Natural killer cell (primary cell): ENCODE results near the gene TGM4. TPM values are rescaled to one million over a fixed set of nuclear protein-coding genes. Genes with fewer than 3 reads are reported as not detected.
A peak's percentile ranks its signal among the peaks of the same experiment; 100 is the strongest.

ENCODE experiments used
- ATAC-seq, 3 donors: fragments of 150-1000 bp in 2 of 3; fragments of 200-7000 bp in 1 of 3; cut with Tn5 transposase; 1 replicate in 1 of 3; 2 replicates in 2 of 3; pipeline ENCODE4 v1.10.0; 2021; ENCODE audit warnings: mild to moderate bottlenecking in 2 of 3, moderate library complexity in 2 of 3
- DNase-seq, 2 donors: peaks; one replicate each; pipeline versions ENCODE4 v3.0.0 to v3.0.0-alpha.2; 2013 to 2021; ENCODE audit warnings: mixed read lengths in 1 of 2
- H3K27ac ChIP-seq: one replicate; pipeline ENCODE4 v1.5.1; 2013; ENCODE audit warnings: mild to moderate bottlenecking, low read length
- H3K27me3 ChIP-seq: one replicate; pipeline ENCODE4 v1.6.1; 2013; ENCODE audit warnings: low read length; ENCODE audit not compliant: control insufficient read depth, insufficient read depth
- H3K36me3 ChIP-seq: one replicate; pipeline ENCODE4 v1.6.1; 2013; ENCODE audit warnings: low read length; ENCODE audit not compliant: control insufficient read depth, insufficient read depth
- H3K4me1 ChIP-seq: one replicate; pipeline ENCODE4 v1.6.1; 2013; ENCODE audit warnings: low read length; ENCODE audit not compliant: control insufficient read depth, insufficient read depth
- H3K4me3 ChIP-seq: one replicate; pipeline ENCODE4 v1.5.1; 2013; ENCODE audit warnings: low read length
- H3K9me3 ChIP-seq: one replicate; pipeline ENCODE4 v1.6.1; 2013; ENCODE audit warnings: low read length; ENCODE audit not compliant: control insufficient read depth, insufficient read depth
- H3K27ac Mint-ChIP-seq, 2 donors: one replicate each; pipeline ENCODE4 v1.8.0; 2022; ENCODE audit warnings: mild to moderate bottlenecking in 2 of 2, mixed read lengths in 2 of 2, moderate library complexity in 1 of 2
- H3K27me3 Mint-ChIP-seq, 2 donors: one replicate each; pipeline ENCODE4 v1.8.0; 2022; ENCODE audit warnings: low read depth in 2 of 2, mixed read lengths in 2 of 2
- H3K36me3 Mint-ChIP-seq: one replicate; pipeline ENCODE4 v1.8.0; 2022; ENCODE audit warnings: mixed read lengths
- H3K4me1 Mint-ChIP-seq, 2 donors: one replicate each; pipeline ENCODE4 v1.8.0; 2022; ENCODE audit warnings: mixed read lengths in 2 of 2
- H3K4me3 Mint-ChIP-seq: one replicate; pipeline ENCODE4 v1.8.0; 2022; ENCODE audit warnings: mild to moderate bottlenecking, moderate library complexity, mixed read lengths
- H3K9me3 Mint-ChIP-seq, 2 donors: one replicate each; pipeline ENCODE4 v1.8.0; 2022; ENCODE audit warnings: mixed read lengths in 2 of 2
- WGBS: methylation state at CpG from one replicate; pipeline ENCODE4 v1.1.7; 2013; ENCODE audit warnings: missing lambda C conversion rate; ENCODE audit not compliant: insufficient coverage; 5-methylcytosine and 5-hydroxymethylcytosine counted together
- intact Hi-C: fragments of 100-400 bp; cut with micrococcal nuclease; formaldehyde crosslinking; loops from one replicate; pipeline ENCODE4 v1.14.2; 2022
- total RNA-seq, 4 donors: library from RNA; stranded (reverse); fragments of 120-200 nt in 1 of 4; gene quantifications; one replicate each; pipeline versions ENCODE4 v1.2.3 to v1.2.4, GENCODE V29; 2013 to 2022
- TF ChIP-seq, protein P1 (sequence below): fragments of 200-600 bp; IDR thresholded peaks from one replicate; pipeline ENCODE4 v1.8.0; 2022; ENCODE audit warnings: antibody characterized with exemption

The TGM4 gene
- total RNA-seq, 3 donors from 2014 or later (not counting 1 experiment from before 2014, with no cell fraction given) = not detected

DNA sequence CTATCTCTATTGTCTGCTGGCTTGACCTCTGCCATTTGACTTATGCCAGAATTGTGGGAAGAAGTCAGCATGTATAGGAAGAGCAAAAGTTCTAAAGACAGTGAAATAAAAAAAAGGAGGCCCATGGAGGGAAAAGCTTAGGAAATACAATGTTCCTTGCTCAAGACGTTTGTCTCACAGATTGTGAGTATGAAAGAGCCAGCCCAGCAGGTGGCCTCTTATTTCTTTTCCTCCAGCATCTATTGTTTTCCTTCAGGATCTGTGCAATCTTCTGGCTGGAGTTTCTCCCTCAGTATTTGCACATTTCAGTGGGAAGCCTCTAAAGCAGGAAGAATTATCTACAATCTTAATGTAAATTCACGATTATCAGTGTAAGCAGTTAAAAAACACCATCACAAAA, 57.9 kb downstream of the TGM4 start:
- DNase-seq (no peak), ATAC-seq (no peak)
- H3K4me3 Mint-ChIP-seq = no peak overlapping the region
- Histone ChIP-seq H3K4me3 (no peak overlapping the region), H3K4me1 (no peaks in the 10 kb centered on the region), H3K27ac (no peak overlapping the region), H3K9me3 (no peaks in the 10 kb centered on the region), H3K36me3 (peaks cover 50% of the 10 kb centered on the region), H3K27me3 (no peaks in the 10 kb centered on the region)
- peaks cover 12 to 17% of the 10 kb centered on the region in 2 donors for H3K4me1 Mint-ChIP-seq
- H3K27ac Mint-ChIP-seq = no peak overlapping the region
- intact Hi-C loops = no loop called here
- TF ChIP-seq, protein P1, sequence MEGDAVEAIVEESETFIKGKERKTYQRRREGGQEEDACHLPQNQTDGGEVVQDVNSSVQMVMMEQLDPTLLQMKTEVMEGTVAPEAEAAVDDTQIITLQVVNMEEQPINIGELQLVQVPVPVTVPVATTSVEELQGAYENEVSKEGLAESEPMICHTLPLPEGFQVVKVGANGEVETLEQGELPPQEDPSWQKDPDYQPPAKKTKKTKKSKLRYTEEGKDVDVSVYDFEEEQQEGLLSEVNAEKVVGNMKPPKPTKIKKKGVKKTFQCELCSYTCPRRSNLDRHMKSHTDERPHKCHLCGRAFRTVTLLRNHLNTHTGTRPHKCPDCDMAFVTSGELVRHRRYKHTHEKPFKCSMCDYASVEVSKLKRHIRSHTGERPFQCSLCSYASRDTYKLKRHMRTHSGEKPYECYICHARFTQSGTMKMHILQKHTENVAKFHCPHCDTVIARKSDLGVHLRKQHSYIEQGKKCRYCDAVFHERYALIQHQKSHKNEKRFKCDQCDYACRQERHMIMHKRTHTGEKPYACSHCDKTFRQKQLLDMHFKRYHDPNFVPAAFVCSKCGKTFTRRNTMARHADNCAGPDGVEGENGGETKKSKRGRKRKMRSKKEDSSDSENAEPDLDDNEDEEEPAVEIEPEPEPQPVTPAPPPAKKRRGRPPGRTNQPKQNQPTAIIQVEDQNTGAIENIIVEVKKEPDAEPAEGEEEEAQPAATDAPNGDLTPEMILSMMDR = no peak
- peaks cover 7% of the 10 kb centered on the region for H3K36me3 Mint-ChIP-seq
- H3K9me3 Mint-ChIP-seq = no peaks in the 10 kb centered on the region
- H3K27me3 Mint-ChIP-seq = no peaks in the 10 kb centered on the region
- WGBS = 88% methylated on average over 2 of the region's 2 CpGs

GRCh38 chr3:44932986-44933944, 58.9 kb downstream of the TGM4 start:
- peak overlapping the region in 1 of 2 donors; percentile 31 for H3K27ac Mint-ChIP-seq
- WGBS = 93% methylated on average over 14 of the region's 14 CpGs

DNA sequence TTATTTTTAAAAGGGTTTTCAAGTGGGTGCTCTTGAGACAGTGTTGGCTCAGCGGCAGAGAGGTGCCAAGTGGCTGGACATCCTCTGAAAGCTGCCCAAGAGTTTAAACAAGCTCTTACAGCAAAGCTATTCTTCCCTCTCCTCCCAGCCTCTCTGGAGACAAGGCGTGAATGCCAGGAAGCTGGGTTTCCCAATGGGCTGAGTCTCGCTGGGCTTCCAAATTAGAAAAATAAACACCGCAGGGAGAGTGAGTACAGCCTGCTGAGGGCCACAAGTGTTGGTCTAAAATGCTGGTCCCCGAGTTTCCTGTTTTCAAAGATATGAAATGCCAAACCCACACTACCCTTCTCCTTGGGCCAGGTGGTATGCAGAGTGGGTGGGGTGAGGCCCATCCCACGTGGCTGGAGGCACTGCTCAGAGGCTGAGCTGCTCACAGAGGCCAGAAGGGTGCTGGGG, 65.2 kb downstream of the TGM4 start:
- TF ChIP-seq, protein P1 = no peak
- H3K9me3 Mint-ChIP-seq = no peaks in the 10 kb centered on the region
- no peak overlapping the region for H3K4me3 ChIP-seq
- no peak overlapping the region for H3K27ac Mint-ChIP-seq
- no peaks in the 10 kb centered on the region for H3K27me3 ChIP-seq
- ATAC-seq (no peak), DNase-seq (no peak)
- no peak overlapping the region for H3K4me3 Mint-ChIP-seq
- 83% methylated on average over 6 of the region's 6 CpGs for whole genome bisulfite sequencing
- H3K36me3 ChIP-seq = peaks cover 38% of the 10 kb centered on the region
- H3K4me1 ChIP-seq = no peaks in the 10 kb centered on the region
- H3K4me1 Mint-ChIP-seq = peaks cover 16 to 20% of the 10 kb centered on the region in 2 donors
- peaks cover 7% of the 10 kb centered on the region for H3K36me3 Mint-ChIP-seq
- intact Hi-C loops = no loop called here
- H3K27me3 Mint-ChIP-seq = no peaks in the 10 kb centered on the region
- no peaks in the 10 kb centered on the region for H3K9me3 ChIP-seq
- no peak overlapping the region for H3K27ac ChIP-seq

More at GRCh38 chr3:44932986-44933944, 58.9 kb downstream of the TGM4 start:
- Mint-ChIP-seq H3K4me1 (peaks cover 12 to 17% of the 10 kb centered on the region in 2 donors), H3K4me3 (no peak overlapping the region), H3K9me3 (no peaks in the 10 kb centered on the region), H3K36me3 (peaks cover 7% of the 10 kb centered on the region), H3K27me3 (no peaks in the 10 kb centered on the region)
- Histone ChIP-seq H3K4me1 (no peaks in the 10 kb centered on the region), H3K36me3 (peaks cover 46% of the 10 kb centered on the region), H3K4me3 (no peak overlapping the region), H3K27me3 (no peaks in the 10 kb centered on the region), H3K9me3 (no peaks in the 10 kb centered on the region), H3K27ac (no peak overlapping the region)
- no peak for ATAC-seq
- TF ChIP-seq, protein P1 = no peak
- intact Hi-C loops = no loop called here
- no peak for DNase-seq
